ENCODE data around the gene KCNJ5.
A peak's percentile ranks its signal among the peaks of the same experiment; 100 is the strongest.

Gene KCNJ5

DNA sequence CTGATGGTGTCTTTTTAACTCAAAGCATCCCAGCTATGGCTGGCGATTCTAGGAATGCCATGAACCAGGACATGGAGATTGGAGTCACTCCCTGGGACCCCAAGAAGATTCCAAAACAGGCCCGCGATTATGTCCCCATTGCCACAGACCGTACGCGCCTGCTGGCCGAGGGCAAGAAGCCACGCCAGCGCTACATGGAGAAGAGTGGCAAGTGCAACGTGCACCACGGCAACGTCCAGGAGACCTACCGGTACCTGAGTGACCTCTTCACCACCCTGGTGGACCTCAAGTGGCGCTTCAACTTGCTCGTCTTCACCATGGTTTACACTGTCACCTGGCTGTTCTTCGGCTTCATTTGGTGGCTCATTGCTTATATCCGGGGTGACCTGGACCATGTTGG is 20.1 kb downstream of the KCNJ5 start:
- H3K4me3 ChIP-seq (ENCODE audit: insufficient read depth in 1 of 2, low read depth in 1 of 2, low read length in 2 of 2): no peak overlapping the region
- no peak overlapping the region for H4K91ac ChIP-seq (ENCODE audit: low read length)
- no peak overlapping the region for H3K23ac ChIP-seq (ENCODE audit: low read length in 2 of 2)
- H3K14ac ChIP-seq (ENCODE audit: low read length in 2 of 2): no peak overlapping the region
- H2AFZ ChIP-seq (ENCODE audit: low read depth, low read length): no peak overlapping the region
- H2BK12ac ChIP-seq (ENCODE audit: low read length in 2 of 2): no peak overlapping the region
- peaks cover 2% of the 10 kb centered on the region for H3K4me1 ChIP-seq (ENCODE audit: control insufficient read depth, insufficient read depth, low read depth, low read length)
- peaks cover 28 to 55% of the 10 kb centered on the region in 2 experiments for H3K27me3 ChIP-seq (ENCODE audit: control insufficient read depth in 1 of 2, insufficient read depth in 1 of 2, low read length in 2 of 2)
- no peaks in the 10 kb centered on the region for H3K79me1 ChIP-seq (replicated peaks; ENCODE audit: low read length, poor library complexity, severe bottlenecking)
- H4K8ac ChIP-seq (ENCODE audit: low read length): no peak overlapping the region
- H2AK5ac ChIP-seq (ENCODE audit: low read length, severe bottlenecking): no peak overlapping the region
- no peak overlapping the region for H2BK5ac ChIP-seq (ENCODE audit: low read depth, low read length, poor library complexity, severe bottlenecking)
- no peak overlapping the region for H3K27ac ChIP-seq (ENCODE audit: low read length, poor library complexity, severe bottlenecking)
- 97% methylated on average over 17 of the region's 17 CpGs for WGBS
- no peak overlapping the region for H3K4ac ChIP-seq (ENCODE audit: low read depth in 1 of 2, low read length in 2 of 2)
- H3K4me2 ChIP-seq (ENCODE audit: low read length, poor library complexity, severe bottlenecking): no peak overlapping the region
- H2BK15ac ChIP-seq (ENCODE audit: low read depth, poor library complexity, severe bottlenecking): no peak overlapping the region
- H2BK120ac ChIP-seq (ENCODE audit: low read depth, low read length): no peak overlapping the region
- H3K9me3 ChIP-seq (ENCODE audit: control insufficient read depth, low read length): peaks cover 5% of the 10 kb centered on the region
- no peak overlapping the region for H3K18ac ChIP-seq (ENCODE audit: low read depth in 1 of 2, low read length in 2 of 2)
- no peaks in the 10 kb centered on the region for H3K36me3 ChIP-seq (ENCODE audit: control insufficient read depth in 1 of 2, insufficient read depth in 2 of 2, low read depth in 1 of 2, low read length in 2 of 2)
- no peak overlapping the region for H3K9ac ChIP-seq (ENCODE audit: low read length)
- DNase-seq: no peak

DNA sequence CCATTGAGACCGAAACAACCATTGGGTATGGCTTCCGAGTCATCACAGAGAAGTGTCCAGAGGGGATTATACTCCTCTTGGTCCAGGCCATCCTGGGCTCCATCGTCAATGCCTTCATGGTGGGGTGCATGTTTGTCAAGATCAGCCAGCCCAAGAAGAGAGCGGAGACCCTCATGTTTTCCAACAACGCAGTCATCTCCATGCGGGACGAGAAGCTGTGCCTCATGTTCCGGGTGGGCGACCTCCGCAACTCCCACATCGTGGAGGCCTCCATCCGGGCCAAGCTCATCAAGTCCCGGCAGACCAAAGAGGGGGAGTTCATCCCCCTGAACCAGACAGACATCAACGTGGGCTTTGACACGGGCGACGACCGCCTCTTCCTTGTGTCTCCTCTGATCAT is 20.5 kb downstream of the KCNJ5 start:
- Histone ChIP-seq H3K9me3 (ENCODE audit: control insufficient read depth, low read length) (peaks cover 5% of the 10 kb centered on the region), H2BK12ac (ENCODE audit: low read length in 2 of 2) (no peak overlapping the region), H3K4me2 (ENCODE audit: low read length, poor library complexity, severe bottlenecking) (no peak overlapping the region), H3K14ac (ENCODE audit: low read length in 2 of 2) (no peak overlapping the region), H3K23ac (ENCODE audit: low read length in 2 of 2) (no peak overlapping the region), H2AFZ (ENCODE audit: low read depth, low read length) (no peak overlapping the region), H4K8ac (ENCODE audit: low read length) (no peak overlapping the region), H3K9ac (ENCODE audit: low read length) (no peak overlapping the region), H3K4ac (ENCODE audit: low read depth in 1 of 2, low read length in 2 of 2) (no peak overlapping the region), H3K4me3 (ENCODE audit: insufficient read depth in 1 of 2, low read depth in 1 of 2, low read length in 2 of 2) (no peak overlapping the region), H4K91ac (ENCODE audit: low read length) (no peak overlapping the region), H2BK15ac (ENCODE audit: low read depth, poor library complexity, severe bottlenecking) (no peak overlapping the region), H2BK5ac (ENCODE audit: low read depth, low read length, poor library complexity, severe bottlenecking) (no peak overlapping the region), H3K36me3 (ENCODE audit: control insufficient read depth in 1 of 2, insufficient read depth in 2 of 2, low read depth in 1 of 2, low read length in 2 of 2) (no peaks in the 10 kb centered on the region), H3K18ac (ENCODE audit: low read depth in 1 of 2, low read length in 2 of 2) (no peak overlapping the region), H2BK120ac (ENCODE audit: low read depth, low read length) (no peak overlapping the region), H3K4me1 (ENCODE audit: control insufficient read depth, insufficient read depth, low read depth, low read length) (peaks cover 2% of the 10 kb centered on the region), H2AK5ac (ENCODE audit: low read length, severe bottlenecking) (no peak overlapping the region), H3K79me1 (replicated peaks; ENCODE audit: low read length, poor library complexity, severe bottlenecking) (no peaks in the 10 kb centered on the region), H3K27me3 (ENCODE audit: control insufficient read depth in 1 of 2, insufficient read depth in 1 of 2, low read length in 2 of 2) (peaks cover 31 to 53% of the 10 kb centered on the region in 2 experiments), H3K27ac (ENCODE audit: low read length, poor library complexity, severe bottlenecking) (no peak overlapping the region)
- 97% methylated on average over 18 of the region's 18 CpGs for WGBS
- no peak for DNase-seq

DNA sequence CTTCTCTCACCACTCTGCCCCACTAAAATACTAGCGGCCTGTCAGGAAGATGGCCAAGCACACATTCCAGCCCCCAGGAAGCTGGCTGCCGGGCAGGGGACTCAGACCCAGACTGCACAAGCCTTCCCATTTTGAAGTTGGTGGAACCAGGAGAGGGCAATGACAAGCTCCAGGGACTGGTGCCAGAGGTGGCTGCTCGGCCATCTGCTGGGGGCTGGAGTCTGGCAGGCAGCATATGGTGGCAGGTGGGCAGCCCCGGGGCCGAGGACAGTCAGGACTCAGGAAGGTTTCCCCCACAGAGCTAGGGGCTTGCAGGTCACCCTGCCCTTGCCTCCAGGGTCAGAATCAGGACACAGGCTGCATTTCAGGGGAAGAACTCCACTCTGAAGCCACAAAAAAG is 22.6 kb downstream of the KCNJ5 start:
- peaks cover 38 to 44% of the 10 kb centered on the region in 2 experiments for H3K27me3 ChIP-seq (ENCODE audit: control insufficient read depth in 1 of 2, insufficient read depth in 1 of 2, low read length in 2 of 2)
- no peak overlapping the region for H3K18ac ChIP-seq (ENCODE audit: low read depth in 1 of 2, low read length in 2 of 2)
- H3K79me1 ChIP-seq (replicated peaks; ENCODE audit: low read length, poor library complexity, severe bottlenecking): no peaks in the 10 kb centered on the region
- no peak overlapping the region for H2BK120ac ChIP-seq (ENCODE audit: low read depth, low read length)
- no peak overlapping the region for H4K91ac ChIP-seq (ENCODE audit: low read length)
- no peak overlapping the region for H2AK5ac ChIP-seq (ENCODE audit: low read length, severe bottlenecking)
- H3K27ac ChIP-seq (ENCODE audit: low read length, poor library complexity, severe bottlenecking): no peak overlapping the region
- no peak overlapping the region for H3K4me3 ChIP-seq (ENCODE audit: insufficient read depth in 1 of 2, low read depth in 1 of 2, low read length in 2 of 2)
- H3K36me3 ChIP-seq (ENCODE audit: control insufficient read depth in 1 of 2, insufficient read depth in 2 of 2, low read depth in 1 of 2, low read length in 2 of 2): no peaks in the 10 kb centered on the region
- no peak overlapping the region for H2BK12ac ChIP-seq (ENCODE audit: low read length in 2 of 2)
- H3K23ac ChIP-seq (ENCODE audit: low read length in 2 of 2): no peak overlapping the region
- peaks cover 5% of the 10 kb centered on the region for H3K9me3 ChIP-seq (ENCODE audit: control insufficient read depth, low read length)
- no peak for DNase-seq
- 94% methylated on average over 5 of the region's 5 CpGs for WGBS
- H3K9ac ChIP-seq (ENCODE audit: low read length): no peak overlapping the region
- no peak overlapping the region for H3K4ac ChIP-seq (ENCODE audit: low read depth in 1 of 2, low read length in 2 of 2)
- no peak overlapping the region for H2BK5ac ChIP-seq (ENCODE audit: low read depth, low read length, poor library complexity, severe bottlenecking)
- H2BK15ac ChIP-seq (ENCODE audit: low read depth, poor library complexity, severe bottlenecking): no peak overlapping the region
- no peak overlapping the region for H4K8ac ChIP-seq (ENCODE audit: low read length)
- H2AFZ ChIP-seq (ENCODE audit: low read depth, low read length): no peak overlapping the region
- no peaks in the 10 kb centered on the region for H3K4me1 ChIP-seq (ENCODE audit: control insufficient read depth, insufficient read depth, low read depth, low read length)
- no peak overlapping the region for H3K14ac ChIP-seq (ENCODE audit: low read length in 2 of 2)
- no peak overlapping the region for H3K4me2 ChIP-seq (ENCODE audit: low read length, poor library complexity, severe bottlenecking)

DNA sequence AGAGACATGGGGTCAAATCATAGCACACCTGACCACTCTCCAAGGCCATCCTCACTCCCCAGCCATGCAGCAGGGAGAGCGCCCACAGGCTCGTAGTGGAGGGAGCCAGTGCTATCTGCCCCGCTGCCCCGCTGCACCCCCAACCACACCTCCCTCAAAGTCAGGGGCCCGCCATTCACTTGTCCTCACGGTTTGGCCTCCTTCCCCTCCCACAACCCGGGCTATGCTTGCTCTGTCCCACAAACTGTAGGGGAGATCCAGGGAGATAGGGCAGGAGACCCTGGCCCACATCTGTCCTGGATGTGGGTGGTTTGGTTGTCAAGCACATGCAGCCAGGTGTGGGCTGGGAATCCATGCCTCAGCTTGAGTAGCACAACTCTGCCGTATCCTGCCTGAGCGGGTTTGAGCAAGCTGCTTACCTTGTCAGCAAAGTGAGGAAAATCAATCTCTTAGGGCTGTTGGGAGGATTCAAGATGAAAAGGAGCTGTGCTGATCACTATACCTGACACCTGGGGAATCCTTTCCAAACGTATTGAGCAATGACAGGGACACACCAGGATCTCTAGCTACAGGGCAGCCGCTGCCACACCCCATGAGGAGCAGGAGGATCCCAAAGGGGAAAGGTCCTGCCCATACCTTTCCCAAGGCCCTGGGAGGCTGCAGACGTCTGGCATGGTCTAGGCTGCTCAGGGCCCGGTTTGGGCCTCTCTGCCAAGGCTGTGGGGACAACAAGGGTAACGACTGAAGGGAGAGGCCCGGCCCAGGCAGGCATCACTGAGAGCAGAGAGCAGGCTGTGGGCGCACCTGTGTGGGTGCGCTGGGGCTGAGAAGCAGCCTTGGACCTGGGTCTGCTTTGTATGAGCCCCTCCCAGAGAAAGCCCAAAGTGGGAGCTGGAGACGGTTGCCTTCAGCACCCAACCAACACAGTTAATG is 23.3 kb downstream of the KCNJ5 start:
- H3K79me1 ChIP-seq (replicated peaks; ENCODE audit: low read length, poor library complexity, severe bottlenecking): no peaks in the 10 kb centered on the region
- no peaks in the 10 kb centered on the region for H3K36me3 ChIP-seq (ENCODE audit: control insufficient read depth in 1 of 2, insufficient read depth in 2 of 2, low read depth in 1 of 2, low read length in 2 of 2)
- peak overlapping the region; percentile 13 for H2BK15ac ChIP-seq (ENCODE audit: low read depth, poor library complexity, severe bottlenecking)
- H3K4me2 ChIP-seq (ENCODE audit: low read length, poor library complexity, severe bottlenecking): no peak overlapping the region
- H3K9ac ChIP-seq (ENCODE audit: low read length): no peak overlapping the region
- no peak overlapping the region for H4K8ac ChIP-seq (ENCODE audit: low read length)
- H3K4me1 ChIP-seq (ENCODE audit: control insufficient read depth, insufficient read depth, low read depth, low read length): no peaks in the 10 kb centered on the region
- H2BK5ac ChIP-seq (ENCODE audit: low read depth, low read length, poor library complexity, severe bottlenecking): no peak overlapping the region
- no peak overlapping the region for H3K23ac ChIP-seq (ENCODE audit: low read length in 2 of 2)
- H4K91ac ChIP-seq (ENCODE audit: low read length): no peak overlapping the region
- no peak overlapping the region for H3K18ac ChIP-seq (ENCODE audit: low read depth in 1 of 2, low read length in 2 of 2)
- no peak overlapping the region for H2AFZ ChIP-seq (ENCODE audit: low read depth, low read length)
- H3K14ac ChIP-seq (ENCODE audit: low read length in 2 of 2): peak overlapping the region in 1 of 2 experiments; percentile 45
- WGBS: 90% methylated on average over 16 of the region's 18 CpGs
- peaks cover 37 to 50% of the 10 kb centered on the region in 2 experiments for H3K27me3 ChIP-seq (ENCODE audit: control insufficient read depth in 1 of 2, insufficient read depth in 1 of 2, low read length in 2 of 2)
- DNase-seq: no peak
- H2BK12ac ChIP-seq (ENCODE audit: low read length in 2 of 2): no peak overlapping the region
- H3K4ac ChIP-seq (ENCODE audit: low read depth in 1 of 2, low read length in 2 of 2): no peak overlapping the region
- H2AK5ac ChIP-seq (ENCODE audit: low read length, severe bottlenecking): no peak overlapping the region
- H3K4me3 ChIP-seq (ENCODE audit: insufficient read depth in 1 of 2, low read depth in 1 of 2, low read length in 2 of 2): no peak overlapping the region
- no peak overlapping the region for H3K27ac ChIP-seq (ENCODE audit: low read length, poor library complexity, severe bottlenecking)
- H2BK120ac ChIP-seq (ENCODE audit: low read depth, low read length): no peak overlapping the region
- H3K9me3 ChIP-seq (ENCODE audit: control insufficient read depth, low read length): peaks cover 5% of the 10 kb centered on the region
